Adrenal gland (tissue), 5 donors: ENCODE results near the gene CCL3.

ENCODE experiments used
- POLR2A ChIP-seq, 2 donors: fragments of 450-650 bp; IDR thresholded peaks; one replicate each; pipeline ENCODE4 v1.6.1; 2017; ENCODE audit warnings: antibody characterized with exemption in 2 of 2, mild to moderate bottlenecking in 2 of 2, moderate library complexity in 1 of 2
- TF ChIP-seq, protein P1 (sequence below), 6 experiments: fragments of 450-650 bp in 4 of 6; fragments of 200-600 bp in 2 of 6; sonication (generic) in 1 of 6; IDR thresholded peaks; 1 replicate in 5 of 6; 2 replicates in 1 of 6; pipeline versions ENCODE4 v1.5.1 to v1.8.0; 2016 to 2021; ENCODE audit warnings: antibody characterized with exemption in 6 of 6, mild to moderate bottlenecking in 2 of 6, moderate library complexity in 1 of 6
- donor health status: DM: no; HTN: no; CAD: no.

DNA sequence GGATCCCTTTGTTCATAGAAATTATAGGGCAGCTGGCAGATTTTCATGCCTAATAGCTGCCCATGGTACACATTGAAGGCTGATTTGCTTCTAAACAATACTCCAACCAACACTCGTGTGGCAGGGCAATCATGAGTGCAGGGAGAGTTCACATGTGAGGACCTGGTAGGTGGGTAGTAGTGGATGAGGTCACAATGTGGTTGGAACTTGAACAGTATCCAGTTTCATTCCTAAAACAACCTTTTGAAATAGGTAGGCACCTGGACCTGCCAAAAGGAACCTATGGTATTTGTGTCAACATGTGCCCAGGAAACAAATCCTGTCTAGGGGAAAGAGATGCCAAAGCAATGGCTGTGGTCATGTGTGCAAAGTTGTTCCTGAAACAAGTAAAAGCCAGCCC lies 46.5 kb upstream of the CCL3 start:
- TF ChIP-seq, protein P1, sequence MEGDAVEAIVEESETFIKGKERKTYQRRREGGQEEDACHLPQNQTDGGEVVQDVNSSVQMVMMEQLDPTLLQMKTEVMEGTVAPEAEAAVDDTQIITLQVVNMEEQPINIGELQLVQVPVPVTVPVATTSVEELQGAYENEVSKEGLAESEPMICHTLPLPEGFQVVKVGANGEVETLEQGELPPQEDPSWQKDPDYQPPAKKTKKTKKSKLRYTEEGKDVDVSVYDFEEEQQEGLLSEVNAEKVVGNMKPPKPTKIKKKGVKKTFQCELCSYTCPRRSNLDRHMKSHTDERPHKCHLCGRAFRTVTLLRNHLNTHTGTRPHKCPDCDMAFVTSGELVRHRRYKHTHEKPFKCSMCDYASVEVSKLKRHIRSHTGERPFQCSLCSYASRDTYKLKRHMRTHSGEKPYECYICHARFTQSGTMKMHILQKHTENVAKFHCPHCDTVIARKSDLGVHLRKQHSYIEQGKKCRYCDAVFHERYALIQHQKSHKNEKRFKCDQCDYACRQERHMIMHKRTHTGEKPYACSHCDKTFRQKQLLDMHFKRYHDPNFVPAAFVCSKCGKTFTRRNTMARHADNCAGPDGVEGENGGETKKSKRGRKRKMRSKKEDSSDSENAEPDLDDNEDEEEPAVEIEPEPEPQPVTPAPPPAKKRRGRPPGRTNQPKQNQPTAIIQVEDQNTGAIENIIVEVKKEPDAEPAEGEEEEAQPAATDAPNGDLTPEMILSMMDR (IDR thresholded peaks at IDR 0.05), result no peak
- TF ChIP-seq POLR2A (IDR thresholded peaks at IDR 0.05), result no peak
